H1 (cell line): ENCODE data around the gene TBC1D9. TPM values are rescaled to one million over a fixed set of nuclear protein-coding genes. Genes with fewer than 3 reads are reported as not detected.

ENCODE experiments used
- CTCF ChIA-PET: fragments of 300-600 bp; sonication (Branson Sonifier 250); formaldehyde crosslinking; loops from one replicate; lab custom pipeline; 2021; ENCODE audit not compliant: partially characterized antibody; lab: Charles Lee
- POLR2A ChIA-PET: fragments of 300-600 bp; sonication (Branson Sonifier 250); formaldehyde crosslinking; loops from one replicate; lab custom pipeline; 2021; ENCODE audit warnings: inconsistent platforms; ENCODE audit not compliant: partially characterized antibody; lab: Charles Lee
- DNase-seq, 2 experiments: peaks; one replicate each; pipeline versions ENCODE4 v3.0.0 to v3.0.0-alpha.2; 2010 to 2022; ENCODE audit warnings: low spot score in 2 of 2, low read depth in 1 of 2, mixed read lengths in 1 of 2
- FAIRE-seq: peaks from 2 replicates; lab custom pipeline; 2011; peaks lifted over from hg19 to GRCh38; lab: Jason Lieb, UNC
- H2AFZ ChIP-seq: 2 replicates; pipeline ENCODE4 v1.8.1; 2012; ENCODE audit warnings: low read length, inconsistent platforms
- H2AK5ac ChIP-seq: 2 replicates; pipeline ENCODE4 v1.6.1; 2013; ENCODE audit warnings: low read depth, low read length
- H2BK120ac ChIP-seq: replicated peaks from 2 replicates; pipeline ENCODE3; 2013; ENCODE audit warnings: low read depth, low read length, inconsistent platforms
- H2BK12ac ChIP-seq: 2 replicates; pipeline ENCODE4 v1.6.1; 2013; ENCODE audit warnings: low read depth, low read length
- H2BK15ac ChIP-seq: 2 replicates; pipeline ENCODE4 v1.6.1; 2013; ENCODE audit warnings: low read length
- H2BK20ac ChIP-seq: 2 replicates; pipeline ENCODE4 v1.6.1; 2013; ENCODE audit warnings: low read length
- H2BK5ac ChIP-seq: 2 replicates; pipeline ENCODE4 v1.6.1; 2013; ENCODE audit warnings: low read depth, low read length
- H3K14ac ChIP-seq: 2 replicates; pipeline ENCODE4 v1.6.1; 2013; ENCODE audit warnings: inconsistent platforms; ENCODE audit not compliant: insufficient read length
- H3K18ac ChIP-seq: 2 replicates; pipeline ENCODE4 v1.6.1; 2013; ENCODE audit warnings: low read length; ENCODE audit errors: extremely low read depth
- H3K23ac ChIP-seq: 2 replicates; pipeline ENCODE4 v1.6.1; 2013; ENCODE audit warnings: inconsistent platforms; ENCODE audit not compliant: insufficient read length
- H3K23me2 ChIP-seq: 2 replicates; pipeline ENCODE4 v1.6.1; 2013; ENCODE audit warnings: low read depth, low read length
- H3K27ac ChIP-seq: 2 replicates; pipeline ENCODE4 v1.6.1; 2011; ENCODE audit warnings: low read depth, low read length, inconsistent platforms
- H3K27me3 ChIP-seq, 4 experiments: replicated peaks in 1 of 4; 1 replicate in 1 of 4; 2 replicates in 3 of 4; pipeline versions ENCODE4 v1.6.1 to v1.8.1; 2011 to 2013; ENCODE audit warnings: low read length in 3 of 4, mild to moderate bottlenecking in 3 of 4, inconsistent platforms in 2 of 4, mixed read lengths in 2 of 4, moderate library complexity in 1 of 4; ENCODE audit not compliant: control insufficient read depth in 3 of 4, insufficient read depth in 3 of 4; ENCODE audit errors: extremely low read depth in 1 of 4
- H3K36me3 ChIP-seq, 4 experiments: 2 replicates each; pipeline versions ENCODE4 v1.6.1 to v1.8.1; 2011 to 2013; ENCODE audit warnings: mild to moderate bottlenecking in 4 of 4, low read length in 3 of 4, moderate library complexity in 2 of 4, control low read depth in 1 of 4, inconsistent platforms in 1 of 4; ENCODE audit not compliant: insufficient read depth in 4 of 4, control insufficient read depth in 2 of 4
- H3K4ac ChIP-seq: replicated peaks from 2 replicates; pipeline ENCODE3; 2013; ENCODE audit warnings: low read length, low read depth, mixed read lengths, inconsistent platforms; ENCODE audit not compliant: insufficient read length
- H3K4me1 ChIP-seq, 4 experiments: replicated peaks in 1 of 4; 1 replicate in 1 of 4; 2 replicates in 3 of 4; pipeline versions ENCODE4 v1.6.1 to v1.8.1; 2011 to 2013; ENCODE audit warnings: low read length in 3 of 4, inconsistent platforms in 2 of 4, mixed read lengths in 1 of 4; ENCODE audit not compliant: insufficient read depth in 4 of 4, control insufficient read depth in 3 of 4
- H3K4me2 ChIP-seq, 2 experiments: 2 replicates each; pipeline versions ENCODE4 v1.6.1 to v1.8.1; 2011 to 2013; ENCODE audit warnings: low read depth in 2 of 2, low read length in 2 of 2, control low read depth in 1 of 2, inconsistent platforms in 1 of 2, mild to moderate bottlenecking in 1 of 2; ENCODE audit not compliant: insufficient read depth in 1 of 2
- H3K4me3 ChIP-seq, 4 experiments: fragments of 200-600, 300-600 bp in 1 of 4; sonication (generic), shearing (Covaris generic), sonication (Bioruptor Twin) in 1 of 4; 2 replicates each; pipeline versions ENCODE4 v1.5.1 to v1.8.1; 2011 to 2016; ENCODE audit warnings: low read length in 4 of 4, low read depth in 3 of 4, control low read depth in 2 of 4, inconsistent platforms in 2 of 4, mild to moderate bottlenecking in 2 of 4, mixed read lengths in 1 of 4, moderate library complexity in 1 of 4; ENCODE audit not compliant: insufficient read depth in 2 of 4; ENCODE audit errors: extremely low read depth in 1 of 4
- H3K56ac ChIP-seq: replicated peaks from 2 replicates; pipeline ENCODE3; 2013; ENCODE audit warnings: low read depth, mild to moderate bottlenecking, mixed read lengths, low read length, inconsistent platforms; ENCODE audit not compliant: insufficient read length
- H3K79me1 ChIP-seq: 2 replicates; pipeline ENCODE4 v1.6.1; 2013; ENCODE audit warnings: low read depth, low read length, control low read depth
- H3K79me2 ChIP-seq, 2 experiments: 2 replicates each; pipeline versions ENCODE4 v1.6.1 to v1.8.1; 2012 to 2013; ENCODE audit warnings: low read length in 2 of 2, mild to moderate bottlenecking in 2 of 2, inconsistent platforms in 1 of 2; ENCODE audit not compliant: insufficient read depth in 2 of 2, control insufficient read depth in 1 of 2
- H3K9ac ChIP-seq, 4 experiments: replicated peaks in 1 of 4; 1 replicate in 1 of 4; 2 replicates in 3 of 4; pipeline versions ENCODE4 v1.6.1 to v1.8.1; 2011 to 2013; ENCODE audit warnings: low read depth in 3 of 4, low read length in 3 of 4, control low read depth in 2 of 4, mild to moderate bottlenecking in 2 of 4, moderate library complexity in 2 of 4, inconsistent platforms in 1 of 4; ENCODE audit errors: extremely low read depth in 1 of 4
- H3K9me3 ChIP-seq, 2 experiments: 2 replicates each; pipeline versions ENCODE4 v1.6.1 to v1.8.1; 2012 to 2013; ENCODE audit warnings: mild to moderate bottlenecking in 2 of 2, moderate library complexity in 2 of 2, control low read depth in 1 of 2, inconsistent platforms in 1 of 2, low read depth in 1 of 2, low read length in 1 of 2, mixed read lengths in 1 of 2; ENCODE audit not compliant: insufficient read depth in 2 of 2
- H4K20me1 ChIP-seq, 2 experiments: replicated peaks in 1 of 2; 2 replicates each; pipeline versions ENCODE3 to v1.8.1; 2011 to 2013; ENCODE audit warnings: inconsistent platforms in 2 of 2, low read length in 2 of 2, mild to moderate bottlenecking in 1 of 2; ENCODE audit not compliant: insufficient read depth in 2 of 2, control insufficient read depth in 1 of 2
- H4K5ac ChIP-seq: 2 replicates; pipeline ENCODE4 v1.6.1; 2013; ENCODE audit warnings: low read length, low read depth, mixed read lengths, inconsistent platforms; ENCODE audit not compliant: insufficient read length
- H4K8ac ChIP-seq: 2 replicates; pipeline ENCODE4 v1.8.0; 2013; ENCODE audit warnings: mild to moderate bottlenecking, moderate library complexity, low read length, inconsistent platforms; ENCODE audit not compliant: insufficient read depth; ENCODE audit errors: extremely low read depth
- H4K91ac ChIP-seq: replicated peaks from 2 replicates; pipeline ENCODE3; 2013; ENCODE audit warnings: low read length, mixed read lengths, inconsistent platforms; ENCODE audit not compliant: insufficient read length
- WGBS, 2 experiments: shearing (Covaris generic) in 1 of 2; methylation state at CpG; one replicate each; pipeline versions ENCODE4 v1.1.6 to v1.1.7; 2013 to 2015; ENCODE audit warnings: low lambda C conversion rate in 2 of 2, mixed read lengths in 2 of 2, inconsistent platforms in 1 of 2, low coverage in 1 of 2, missing lambda C conversion rate in 1 of 2; ENCODE audit not compliant: insufficient replicate concordance in 2 of 2, insufficient coverage in 1 of 2, insufficient read length in 1 of 2; ENCODE audit errors: extremely low coverage in 1 of 2, missing lambda C conversion rate in 1 of 2; 5-methylcytosine and 5-hydroxymethylcytosine counted together
- polyA plus RNA-seq, 7 experiments: library from polyadenylated mRNA; depleted of rRNA in 3 of 7; stranded (reverse) in 5 of 7; unstranded in 2 of 7; fragments of >200 nt in 5 of 7; fragments of 200-250 nt in 2 of 7; gene quantifications; 1 replicate in 5 of 7; 2 replicates in 1 of 7; 4 replicates in 1 of 7; pipeline versions ENCODE4 v1.2.1 to v1.2.3, GENCODE V29; 2011 to 2013; ENCODE audit warnings: missing spikeins in 2 of 7, mixed read lengths in 2 of 7
- total RNA-seq: library from RNA; stranded (reverse); fragmentation: NEBNext Ultra II Directional; extraction: Animal tissue kit (Norgen Biotek cat#: 25700); gene quantifications from 2 replicates; pipeline ENCODE4 v1.2.1, GENCODE V29; 2021

TBC1D9 gene
- total and polyA plus RNA-seq, 2 of the 8 experiments (the other 6 are each of a cell fraction or from before 2014, with no cell fraction given), result 0.94 to 1.0 TPM

DNA sequence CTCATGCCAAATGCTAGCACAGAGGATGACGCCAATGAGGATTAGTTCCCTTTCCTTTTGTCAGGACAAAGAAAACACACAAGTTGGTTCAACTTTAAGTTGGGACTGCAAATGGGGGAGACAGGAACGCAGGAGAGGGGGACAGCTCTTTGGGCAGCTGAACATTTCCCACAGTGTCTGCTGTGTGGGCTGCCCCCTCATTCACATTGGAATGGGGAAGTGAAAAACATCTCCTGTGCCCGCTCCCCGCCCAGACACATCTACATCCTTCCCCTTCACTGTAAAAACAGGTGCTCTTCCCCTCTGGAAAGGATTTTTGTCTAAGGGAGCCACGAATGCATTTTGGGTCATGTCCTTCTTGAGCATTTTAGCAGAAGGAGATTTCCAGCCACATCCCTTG is 44.5 kb upstream of the TBC1D9 start:
- no peaks in the 10 kb centered on the region for H3K27me3 ChIP-seq
- H3K79me1 ChIP-seq, result no peaks in the 10 kb centered on the region
- H3K27ac ChIP-seq, result no peak overlapping the region
- H4K20me1 ChIP-seq, result no peaks in the 10 kb centered on the region
- ChIA-PET CTCF (interaction anchor here (0.7 kb wide), 1 partner anchor 545 kb away, joined by 4 read pairs; no protein-coding TSS in a partner anchor), POLR2A (no interaction called here)
- no peak overlapping the region for H3K4me2 ChIP-seq
- no peaks in the 10 kb centered on the region for H3K4me1 ChIP-seq
- H3K18ac ChIP-seq, result no peak overlapping the region
- H2AFZ ChIP-seq, result peak overlapping the region; percentile 70
- 68% methylated on average over 5 of the region's 5 CpGs; no CpG with 5 or more reads in 1 of the 2 experiments for WGBS, 2 experiments
- DNase-seq (no peak), FAIRE-seq (no peak)
- H4K8ac ChIP-seq, result no peak overlapping the region
- no peak overlapping the region; a peak in 1 of 7 replicates for H3K9ac ChIP-seq
- H2BK15ac ChIP-seq, result no peak overlapping the region
- H3K4ac ChIP-seq, result no peak overlapping the region
- no peaks in the 10 kb centered on the region for H3K9me3 ChIP-seq
- no peak overlapping the region for H4K5ac ChIP-seq
- H4K91ac ChIP-seq, result no peak overlapping the region
- no peaks in the 10 kb centered on the region for H3K79me2 ChIP-seq
- no peak overlapping the region for H2BK5ac ChIP-seq
- no peak overlapping the region for H3K4me3 ChIP-seq
- no peak overlapping the region for H2BK12ac ChIP-seq
- H3K14ac ChIP-seq, result no peak overlapping the region
- H3K23me2 ChIP-seq, result no peaks in the 10 kb centered on the region
- H2BK120ac ChIP-seq, result no peak overlapping the region
- H3K36me3 ChIP-seq, result no peaks in the 10 kb centered on the region
- no peak overlapping the region for H3K23ac ChIP-seq
- H3K56ac ChIP-seq, result no peak overlapping the region
- H2BK20ac ChIP-seq, result no peak overlapping the region
- no peak overlapping the region for H2AK5ac ChIP-seq
